ENCODE results near the gene FTCDNL1.

The FTCDNL1 gene

DNA sequence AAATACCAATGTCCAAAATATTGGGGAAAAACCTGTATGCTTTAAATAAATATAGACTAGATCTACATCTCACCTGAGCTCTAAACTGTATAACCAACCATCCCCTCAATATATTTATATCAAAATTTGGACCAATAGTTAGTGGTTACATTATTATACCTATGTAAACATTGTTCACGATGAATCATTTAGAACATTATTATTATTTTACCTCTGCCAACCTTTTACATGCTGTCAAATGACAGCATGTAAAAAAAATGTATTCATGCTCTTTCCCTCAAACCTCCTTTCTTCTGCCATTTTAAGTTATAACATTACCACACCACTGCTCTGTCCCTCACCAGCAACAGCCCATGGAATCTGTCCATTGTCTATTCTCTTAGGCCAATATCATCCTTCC is 9.6 kb downstream of the FTCDNL1 start:
- DNase-seq, result no peak

DNA sequence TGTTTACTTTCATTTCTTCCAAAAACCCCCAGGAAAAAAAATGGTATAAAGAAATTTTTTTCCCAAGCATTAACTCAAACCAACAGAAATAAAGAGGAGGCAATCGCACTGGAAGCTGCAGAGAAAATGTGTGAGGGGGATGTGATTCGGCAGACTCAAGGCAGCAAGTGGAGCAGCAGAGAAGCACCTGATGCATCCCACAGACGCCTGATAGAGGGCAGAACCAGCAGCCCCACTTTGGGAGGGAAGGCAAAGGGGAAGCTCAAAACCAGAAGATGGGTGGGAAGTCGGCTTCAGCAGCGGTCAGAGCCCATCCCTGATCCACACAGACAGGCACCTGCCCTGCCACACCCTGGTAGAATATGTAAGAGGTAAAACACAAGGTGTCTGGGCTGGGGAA is 12.6 kb downstream of the FTCDNL1 start:
- DNase-seq, result no peak

DNA sequence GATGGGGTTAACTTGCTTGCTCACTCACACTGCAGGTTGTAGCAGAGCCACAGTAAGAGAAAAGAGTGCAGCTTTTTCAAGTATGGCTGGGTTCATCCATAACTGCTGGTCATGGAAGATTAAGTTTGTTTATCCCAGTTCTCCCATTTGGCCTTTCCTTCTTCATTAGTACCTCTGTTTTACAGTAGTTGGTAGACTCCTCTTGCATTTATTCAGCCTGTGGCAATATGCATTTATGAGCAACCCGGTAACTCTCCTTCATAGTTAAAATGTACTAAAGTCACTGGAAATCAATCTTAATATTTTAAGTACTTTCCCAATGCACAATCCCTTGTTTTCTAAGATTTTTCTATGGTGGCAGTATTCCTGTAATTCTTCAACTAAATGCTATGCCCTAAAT is 14.0 kb downstream of the FTCDNL1 start:
- no peak for DNase-seq

DNA sequence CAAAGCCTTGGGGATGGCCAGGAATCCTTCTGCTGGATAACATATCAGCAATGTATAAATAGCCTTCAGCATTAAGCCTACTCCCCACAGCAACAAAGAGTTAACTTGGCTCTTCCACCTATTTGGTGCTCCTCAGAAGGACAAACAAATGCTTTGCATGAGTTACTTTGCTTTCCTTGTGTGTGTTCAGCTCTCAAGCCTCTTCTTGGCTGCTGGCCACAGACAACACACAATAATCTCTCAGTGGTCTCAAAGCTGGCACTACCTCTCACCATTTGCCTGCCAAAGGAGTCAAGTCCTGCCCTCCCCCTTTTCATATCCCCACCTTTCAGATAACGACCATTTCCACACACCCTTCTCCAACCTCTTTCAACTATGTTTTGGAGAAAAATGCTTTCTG is 17.5 kb downstream of the FTCDNL1 start:
- DNase-seq, result no peak

DNA sequence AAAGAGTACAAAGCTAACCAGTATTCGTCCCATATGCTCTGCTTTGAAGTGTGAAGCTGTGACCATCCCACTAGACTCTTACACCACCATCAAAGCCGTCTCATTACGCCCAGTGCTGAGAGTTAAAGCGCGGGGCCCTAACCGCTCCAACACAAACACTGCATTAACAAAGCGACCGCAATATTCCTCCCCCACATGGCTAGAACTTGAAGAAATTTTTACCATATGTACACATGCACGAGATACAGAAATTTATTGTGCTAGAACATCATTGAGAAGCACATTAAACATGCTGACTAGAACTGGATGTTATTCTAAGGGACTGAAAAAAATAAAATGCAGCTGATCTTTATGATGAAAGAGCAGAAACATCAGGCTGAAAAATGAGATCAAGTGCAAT is 20.5 kb downstream of the FTCDNL1 start:
- DNase-seq, result no peak

DNA sequence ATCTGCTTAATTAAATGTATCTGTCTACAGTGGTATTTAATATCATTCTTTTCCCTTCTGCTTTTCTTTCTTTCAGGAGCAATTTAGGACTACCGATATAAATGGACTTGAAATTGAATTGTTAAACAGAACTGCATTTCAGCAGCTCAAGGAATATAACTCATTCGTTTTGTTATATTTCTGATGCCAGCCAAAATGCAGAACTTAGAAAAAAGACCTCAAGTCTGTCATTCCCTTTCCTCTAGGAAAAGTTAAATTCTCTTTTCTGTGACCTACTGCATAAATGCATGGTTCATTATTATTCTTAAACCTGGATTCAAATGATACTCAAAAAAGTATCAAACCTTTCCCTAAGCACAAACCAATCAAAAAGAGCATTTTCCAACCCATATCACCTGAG is 21.4 kb downstream of the FTCDNL1 start:
- no peak for DNase-seq

DNA sequence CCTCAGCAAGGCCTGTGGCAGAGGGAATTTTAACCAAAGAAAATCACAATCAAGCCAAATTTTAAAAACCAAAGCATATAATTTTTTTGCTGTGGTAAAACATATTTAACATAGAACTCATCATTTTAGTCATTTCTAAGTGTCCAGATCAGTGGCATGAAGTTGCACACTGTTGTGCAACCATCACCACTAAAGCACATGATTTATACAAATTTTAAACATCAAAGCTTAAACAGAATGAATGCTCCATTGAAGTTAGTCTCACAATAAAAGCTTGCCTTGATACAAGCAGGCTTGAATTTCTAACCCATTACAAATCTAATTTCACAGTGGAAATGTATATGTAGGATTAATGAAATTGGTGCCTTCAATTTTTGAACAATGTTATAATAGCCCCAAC is 31.2 kb downstream of the FTCDNL1 start:
- no peak for DNase-seq

DNA sequence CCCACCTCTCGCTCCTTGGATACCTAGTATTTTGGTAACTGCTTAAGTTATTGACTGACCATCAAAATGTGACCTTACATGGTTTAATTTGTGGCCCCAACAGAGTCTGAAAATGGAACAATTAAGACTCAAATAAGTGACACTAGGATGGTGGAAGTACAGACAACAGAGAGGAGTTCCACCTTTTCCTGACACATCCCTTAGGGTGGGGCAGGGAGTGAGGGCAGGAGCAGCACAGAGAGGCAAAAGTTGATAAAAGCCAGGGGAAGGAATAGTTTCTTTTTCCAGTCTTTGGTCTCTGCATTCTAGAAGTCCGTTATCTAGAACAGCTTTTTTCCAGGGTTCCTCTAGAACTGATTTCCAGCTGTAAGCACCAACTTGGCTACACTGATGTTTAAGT is 32.2 kb downstream of the FTCDNL1 start:
- no peak for DNase-seq

DNA sequence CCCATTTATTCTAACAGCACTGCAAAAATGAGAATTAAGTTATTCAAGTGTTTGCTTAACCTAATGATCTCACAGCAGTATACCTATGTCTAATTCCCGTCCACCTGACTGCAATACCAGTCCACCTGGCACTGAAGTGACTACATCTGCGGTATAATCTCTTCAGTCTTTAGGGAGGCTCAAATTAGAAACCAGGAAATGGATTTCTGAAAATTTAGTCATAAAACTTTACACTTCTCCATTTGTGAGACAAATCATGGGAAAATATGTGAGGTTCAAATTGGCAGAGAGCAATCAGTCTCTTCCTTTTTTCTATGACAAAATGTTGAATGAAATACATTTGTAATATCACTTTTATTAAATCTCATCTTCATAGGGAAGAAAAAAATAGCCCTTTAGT is 33.0 kb downstream of the FTCDNL1 start:
- DNase-seq, result no peak

DNA sequence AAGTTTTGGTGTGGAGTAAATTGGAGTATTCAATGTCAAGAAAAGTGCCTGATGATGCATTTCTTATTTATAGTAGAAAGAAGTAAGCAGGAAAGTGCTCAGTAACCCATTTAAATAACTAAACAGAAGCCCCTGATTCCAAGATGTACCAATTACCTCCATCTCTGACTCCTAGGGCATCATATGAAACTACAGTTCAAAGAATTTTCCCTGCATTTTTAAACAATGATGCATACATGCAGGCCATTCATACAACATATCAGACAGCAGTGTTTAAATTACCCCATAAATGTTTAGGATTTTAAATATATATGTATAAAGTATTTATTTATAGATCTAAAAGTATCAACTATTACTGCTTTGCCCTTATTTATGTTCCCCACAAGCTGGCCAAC is 36.2 kb downstream of the FTCDNL1 start:
- DNase-seq, result no peak

DNA sequence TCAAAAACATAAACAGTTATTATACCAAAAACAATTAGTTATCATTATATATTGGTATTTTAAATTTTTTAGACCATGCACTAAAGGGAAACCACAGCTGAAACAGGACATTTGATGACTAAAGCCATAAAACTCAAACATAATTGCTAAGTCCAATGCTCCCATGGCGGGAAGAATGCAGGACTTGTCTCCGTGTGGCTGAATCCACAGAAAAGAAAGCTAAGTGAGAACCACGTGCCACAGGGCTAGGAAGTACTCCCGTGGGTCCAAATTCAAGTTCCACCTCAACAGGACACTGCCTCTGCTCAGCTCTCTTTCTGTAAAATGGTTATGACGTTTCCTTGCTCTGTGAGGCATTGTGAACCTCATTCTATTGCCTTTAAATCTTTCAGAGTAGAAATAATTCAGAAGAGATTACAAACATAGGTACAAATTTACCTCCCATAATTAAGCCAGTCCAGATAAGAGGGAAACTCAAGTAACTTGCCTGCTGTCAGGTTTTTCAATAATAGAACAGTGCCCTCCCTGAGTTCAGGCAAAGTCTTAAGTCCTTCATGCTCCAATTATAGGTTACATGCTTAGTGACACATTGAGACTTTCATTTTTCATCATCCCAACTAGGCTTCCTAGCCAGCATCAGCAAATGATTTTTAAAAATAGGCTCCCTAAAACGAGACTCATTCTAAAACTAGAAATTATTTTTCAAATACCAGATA is 36.7 kb downstream of the FTCDNL1 start:
- DNase-seq, result no peak

DNA sequence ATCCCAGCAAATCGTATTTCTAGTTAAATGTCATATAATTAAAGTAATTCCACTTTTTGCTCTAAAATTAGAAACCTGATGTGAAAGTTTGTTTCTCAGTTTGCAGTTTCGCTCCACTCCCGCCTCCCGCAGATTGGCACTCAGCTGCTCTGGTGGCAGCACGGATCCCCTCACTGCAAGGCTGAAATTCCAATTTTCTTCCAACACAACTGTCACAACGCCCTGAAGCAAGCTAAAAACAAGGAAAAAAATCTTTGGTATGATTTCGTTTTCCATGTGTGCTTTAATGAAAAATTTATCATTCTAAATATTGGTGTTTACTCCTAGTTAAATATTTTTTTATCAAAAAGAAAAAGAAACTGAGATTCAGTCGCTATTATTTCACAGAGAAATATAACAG is 38.5 kb downstream of the FTCDNL1 start:
- no peak for DNase-seq

DNA sequence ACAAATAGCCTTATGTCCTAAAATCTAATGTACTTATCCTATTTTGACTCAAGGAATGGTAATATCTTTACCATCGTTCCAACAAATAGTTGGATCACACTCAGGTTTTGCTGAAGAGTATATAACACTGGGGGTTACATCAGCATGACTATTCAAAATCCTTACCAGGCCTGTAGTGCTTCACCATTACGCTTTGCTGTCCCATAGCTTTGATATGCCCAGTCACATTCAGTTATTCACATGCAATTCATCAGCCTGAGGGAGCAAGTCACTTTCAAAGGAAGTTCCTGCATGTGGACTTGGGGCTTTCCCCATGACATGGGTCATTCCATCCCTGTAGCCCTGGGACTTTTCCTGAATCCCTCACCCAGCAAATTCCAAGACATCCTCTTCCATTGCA is 39.6 kb downstream of the FTCDNL1 start:
- DNase-seq, result no peak

DNA sequence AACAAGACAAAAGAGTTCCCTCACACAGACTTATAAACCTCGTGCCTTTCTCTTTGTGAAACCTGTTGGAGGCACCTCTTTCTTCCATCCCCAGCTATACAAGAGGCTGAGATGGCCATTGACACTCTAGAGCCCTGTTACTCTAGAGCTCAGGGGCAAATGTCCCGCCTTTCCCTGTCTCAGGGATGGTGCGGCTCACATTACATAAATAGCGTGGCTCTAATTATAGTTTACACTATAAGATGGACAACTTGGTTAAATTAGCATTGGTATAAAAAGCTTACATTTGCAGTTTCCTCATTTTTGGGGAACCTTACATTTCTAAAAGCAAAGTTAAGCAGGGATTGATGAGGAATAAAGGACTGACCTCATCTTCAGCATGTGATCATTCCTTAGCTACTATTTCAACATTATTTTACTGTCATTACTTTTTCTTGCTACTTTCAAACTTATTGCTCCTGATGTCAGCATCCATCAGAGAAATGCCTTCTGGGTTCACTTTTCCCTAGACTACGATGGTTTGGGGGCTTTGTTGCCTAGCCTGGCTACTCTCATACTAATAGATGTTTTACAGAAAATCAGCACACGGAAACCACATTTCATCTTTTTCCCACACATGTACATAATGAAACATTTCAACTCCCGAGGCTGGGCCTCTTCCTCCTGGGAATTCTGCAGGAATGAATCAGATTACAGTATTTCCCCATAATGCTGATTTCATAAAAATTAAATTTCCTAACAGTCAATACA is 40.4 kb downstream of the FTCDNL1 start:
- DNase-seq, result no peak

DNA sequence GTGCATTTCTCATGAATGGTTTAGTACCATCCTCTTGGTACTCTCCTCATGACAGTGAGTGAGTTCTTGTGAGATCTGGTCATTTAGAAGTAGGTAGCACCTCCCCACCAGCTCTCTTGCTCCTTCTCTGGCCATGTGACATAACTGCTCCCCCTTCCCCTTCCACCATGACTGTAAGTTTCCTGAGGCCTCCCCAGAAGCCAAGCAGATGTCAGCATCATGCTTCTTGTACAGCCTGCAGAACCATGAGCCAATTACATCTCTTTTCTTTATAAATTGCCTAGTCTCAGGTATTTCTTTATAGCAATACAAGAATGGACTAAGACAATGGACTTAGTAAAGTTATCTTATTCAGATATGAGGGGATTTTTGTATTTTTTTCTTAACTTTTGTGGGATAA is 43.0 kb downstream of the FTCDNL1 start:
- DNase-seq, result no peak

DNA sequence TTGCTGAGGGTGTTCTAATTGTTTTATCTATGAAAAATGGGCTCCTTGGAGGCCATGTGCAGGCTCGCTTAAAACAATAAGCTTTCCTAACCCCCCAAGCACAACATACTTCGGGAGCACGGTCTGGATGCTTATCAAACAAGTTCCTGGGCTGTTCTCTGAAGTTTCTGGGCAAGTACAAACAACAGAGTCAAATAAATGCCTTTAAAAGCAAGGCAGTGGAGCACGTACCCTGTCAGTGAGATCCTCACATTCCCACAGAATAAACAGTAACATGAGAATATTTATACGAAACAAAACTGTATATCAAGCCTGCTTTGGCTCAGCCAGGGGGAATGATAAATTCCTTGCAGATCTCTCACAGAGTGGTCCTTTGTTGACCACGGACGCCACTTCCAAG is 44.8 kb downstream of the FTCDNL1 start:
- DNase-seq, result no peak

DNA sequence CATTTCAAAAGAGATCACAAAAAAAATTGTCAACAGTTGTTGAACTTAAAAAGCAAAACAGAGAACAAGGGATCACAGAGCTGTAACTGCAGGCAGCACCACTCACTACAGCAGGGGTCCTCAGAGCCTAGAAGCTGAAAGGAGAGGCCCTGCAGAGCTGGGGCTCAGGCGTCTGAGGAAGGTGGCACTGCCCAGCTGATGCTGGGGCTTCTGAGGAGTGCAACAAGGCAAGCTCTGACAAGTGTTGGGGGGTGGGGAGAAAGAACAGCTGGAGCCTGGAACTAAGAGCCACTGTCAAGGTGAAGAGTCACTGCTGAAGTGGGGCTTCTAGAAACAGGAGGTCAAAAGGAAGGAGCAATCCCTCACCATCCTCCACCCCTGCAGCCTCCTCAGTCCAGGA is 46.2 kb downstream of the FTCDNL1 start:
- DNase-seq, result no peak

DNA sequence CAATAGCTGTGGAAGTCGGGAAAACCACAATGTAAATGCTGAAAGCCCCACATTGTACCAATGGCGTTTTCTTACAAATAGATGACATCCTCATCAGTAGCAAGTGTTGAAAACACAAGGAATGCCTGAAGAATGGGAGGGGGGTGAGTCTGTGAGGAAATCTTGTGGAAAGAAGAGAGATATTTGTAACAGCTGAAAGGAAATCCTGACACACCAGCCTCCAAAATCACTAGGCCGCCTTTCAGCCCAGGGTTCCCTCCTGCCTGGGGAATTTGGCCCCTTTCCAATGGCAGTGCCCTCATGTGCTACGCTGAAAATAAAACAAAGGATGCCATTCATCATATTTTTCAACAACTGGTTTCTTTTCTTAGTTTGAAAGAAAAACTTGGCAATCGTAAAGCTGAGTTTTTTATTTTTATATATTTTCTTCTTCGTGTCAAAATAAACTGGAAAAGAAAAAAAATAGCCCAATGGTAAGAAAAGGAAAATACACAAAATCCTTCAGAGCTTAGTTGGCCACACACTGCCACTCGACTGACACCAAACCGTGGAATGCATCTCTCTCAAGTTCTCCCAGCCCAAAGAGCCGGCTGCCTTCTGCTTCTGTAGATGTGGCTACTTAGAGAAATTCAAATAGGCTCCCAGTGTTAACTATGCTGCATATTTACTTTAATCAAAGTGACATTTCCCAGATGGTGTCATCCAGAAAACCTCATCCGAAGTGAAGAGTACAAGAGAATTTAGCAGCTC is 52.0 kb downstream of the FTCDNL1 start:
- no peak for DNase-seq

DNA sequence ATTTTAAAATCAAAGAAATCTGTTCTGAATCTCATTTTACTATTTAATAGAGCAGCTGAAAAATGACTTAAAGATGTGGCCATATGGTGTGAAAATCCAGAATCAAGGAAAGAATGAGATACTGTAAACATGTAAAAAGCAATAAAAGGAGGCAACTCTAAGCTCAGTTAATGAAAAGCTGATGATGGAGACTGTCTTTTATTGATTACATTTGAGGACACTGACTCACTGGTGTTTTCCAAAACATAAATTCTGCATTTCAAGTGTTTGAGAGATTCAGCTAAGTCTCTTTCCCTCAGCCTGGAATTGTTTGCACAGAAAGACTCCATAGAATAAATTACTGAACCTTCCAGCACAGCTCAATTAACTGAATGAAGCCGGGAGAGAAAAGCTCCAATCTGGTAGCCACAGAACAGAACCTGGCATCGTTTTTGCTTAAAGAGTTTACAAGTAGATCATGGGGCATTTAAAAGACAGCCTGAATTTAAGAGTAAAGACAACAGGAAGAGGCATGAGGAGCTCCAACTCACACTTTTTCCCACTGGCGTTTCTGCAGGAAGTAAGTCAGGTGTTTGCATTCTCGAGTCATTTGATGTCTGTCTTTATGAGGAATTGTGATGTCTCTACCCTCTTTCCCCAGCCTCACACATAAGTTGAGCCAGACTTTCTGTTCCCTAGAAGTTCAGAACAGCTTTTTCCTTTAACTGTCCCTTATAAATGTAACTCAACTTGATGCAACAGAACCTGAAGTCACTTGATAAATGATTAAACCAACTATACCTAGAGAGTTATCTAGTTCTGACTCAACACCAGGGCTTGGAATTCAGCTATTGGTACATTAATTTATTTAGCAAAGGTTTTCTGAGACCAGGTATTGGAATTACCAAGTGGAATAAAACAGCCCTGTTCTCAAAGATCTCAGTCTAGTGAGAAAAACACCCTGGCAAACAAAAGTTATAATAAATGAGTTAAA is 53.3 kb downstream of the FTCDNL1 start:
- no peak for DNase-seq

DNA sequence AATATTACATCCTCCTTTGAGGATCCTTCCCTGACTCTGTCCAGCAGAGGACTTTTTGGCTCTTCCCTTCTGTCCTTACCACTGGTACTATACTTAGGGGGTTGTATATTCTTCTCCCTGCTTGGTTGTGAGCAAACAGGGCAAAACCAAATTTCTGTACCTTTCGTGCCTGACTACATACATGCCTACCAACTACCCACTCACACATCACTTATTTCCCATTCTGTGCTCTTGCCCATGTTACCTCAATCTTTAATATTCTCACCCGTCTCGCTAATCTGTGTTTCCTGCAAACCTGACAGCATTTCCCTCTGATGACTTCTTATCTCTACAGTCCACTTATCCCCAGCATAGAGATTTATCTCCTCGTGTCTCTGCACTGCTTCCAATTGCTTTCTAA is 58.6 kb downstream of the FTCDNL1 start:
- DNase-seq, result no peak

DNA sequence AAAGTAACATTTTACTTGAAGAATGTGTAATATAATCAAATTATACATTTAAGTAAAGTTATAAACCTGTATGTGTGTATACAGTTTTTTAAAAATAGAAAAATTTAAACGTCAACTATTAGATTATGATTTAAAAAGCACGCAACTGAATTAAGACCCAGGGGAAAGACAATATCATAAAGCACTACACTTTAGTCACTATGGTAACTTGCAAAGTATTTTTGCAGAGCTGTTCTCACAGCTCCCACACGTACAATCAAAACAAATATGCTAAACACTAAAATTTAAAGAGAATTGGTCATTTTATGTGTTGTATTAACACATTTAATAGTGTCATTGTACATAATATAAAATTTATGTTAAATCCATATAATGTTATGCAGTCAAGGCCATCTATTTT is 59.7 kb downstream of the FTCDNL1 start:
- DNase-seq, result no peak

DNA sequence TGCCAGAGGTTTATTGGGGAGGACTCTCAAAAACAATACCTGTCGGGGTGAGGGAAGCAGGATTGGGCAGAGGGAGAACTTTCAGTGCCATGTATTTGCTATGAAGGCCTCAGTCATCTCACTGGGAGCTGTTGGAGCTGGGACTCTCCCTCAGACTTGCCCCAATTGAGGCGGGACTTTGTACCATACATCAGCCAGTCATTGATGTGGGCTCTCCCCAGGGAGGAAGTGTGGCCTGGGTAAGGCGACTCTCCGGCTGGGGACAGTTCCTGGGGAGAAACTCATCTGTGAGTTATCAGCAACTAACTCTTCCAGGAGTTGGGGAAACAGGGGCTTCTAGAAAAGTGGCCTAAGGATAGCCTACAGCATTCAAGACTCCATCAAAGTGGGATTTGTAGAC is 66.5 kb downstream of the FTCDNL1 start:
- no peak for DNase-seq

DNA sequence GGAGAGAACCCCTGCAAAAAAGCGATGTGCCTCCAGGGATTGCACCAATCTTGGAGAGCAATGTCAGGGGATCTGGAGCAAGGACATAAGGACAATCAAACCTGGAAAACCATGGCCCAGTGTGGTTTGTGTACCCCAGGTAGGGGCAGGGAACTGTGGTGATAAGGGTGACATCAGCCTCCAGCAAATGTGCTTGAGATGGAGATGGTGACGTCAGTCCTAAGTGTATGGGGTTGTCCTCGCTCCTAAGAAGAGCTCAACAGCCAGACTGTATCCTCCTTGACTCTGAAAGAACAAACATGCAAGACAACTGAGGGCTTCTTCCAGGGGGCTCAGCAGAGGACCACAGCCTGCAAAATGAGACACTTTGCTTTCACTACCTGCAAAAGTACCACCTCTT is 71.4 kb downstream of the FTCDNL1 start:
- no peak for DNase-seq
